CD4-positive, alpha-beta T cell treated with Interleukin-15 for 4 hours (primary cell): Measurements from ENCODE around the gene TMEM231.
"Not testable (repeated sequence)": the region's sequence is repeated elsewhere in the genome, so short reads cannot be mapped to it uniquely, and the experiment has no call there.

Experiments used
- DNase-seq: peaks from one replicate; pipeline ENCODE4 v3.0.0-alpha.2; 2020; ENCODE audit warnings: low spot score

Gene TMEM231

DNA sequence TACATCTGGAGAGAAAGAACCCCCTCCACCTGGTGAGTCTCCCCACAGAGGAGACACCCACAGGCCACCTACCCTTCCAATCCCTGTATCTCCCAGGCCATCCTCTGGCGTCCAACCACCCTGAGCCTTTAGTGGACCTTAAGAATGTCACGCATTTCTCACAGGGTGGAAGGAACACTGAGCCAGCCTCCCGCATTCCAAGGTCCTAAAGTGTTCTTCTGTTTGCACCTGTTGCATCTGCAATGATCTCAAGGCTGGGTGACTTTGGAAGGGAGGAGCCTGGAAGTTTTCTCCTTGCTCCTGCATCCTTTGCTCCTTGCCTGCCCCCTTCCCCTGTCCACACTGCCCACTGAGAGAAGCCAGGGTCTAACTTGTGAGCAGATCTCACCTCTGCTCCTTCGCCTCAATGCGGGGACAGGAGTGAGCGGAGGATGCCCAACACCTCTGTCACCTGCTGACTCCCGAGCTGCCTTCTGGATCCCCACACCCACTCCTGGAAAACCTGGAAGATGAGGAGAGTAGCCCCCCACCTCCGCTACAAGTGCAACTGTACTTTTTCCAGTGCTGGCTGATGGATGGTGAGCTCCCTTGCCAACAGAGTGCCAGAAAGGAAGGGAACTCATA is 23.8 kb downstream of the TMEM231 start:
- no peak for DNase-seq

DNA sequence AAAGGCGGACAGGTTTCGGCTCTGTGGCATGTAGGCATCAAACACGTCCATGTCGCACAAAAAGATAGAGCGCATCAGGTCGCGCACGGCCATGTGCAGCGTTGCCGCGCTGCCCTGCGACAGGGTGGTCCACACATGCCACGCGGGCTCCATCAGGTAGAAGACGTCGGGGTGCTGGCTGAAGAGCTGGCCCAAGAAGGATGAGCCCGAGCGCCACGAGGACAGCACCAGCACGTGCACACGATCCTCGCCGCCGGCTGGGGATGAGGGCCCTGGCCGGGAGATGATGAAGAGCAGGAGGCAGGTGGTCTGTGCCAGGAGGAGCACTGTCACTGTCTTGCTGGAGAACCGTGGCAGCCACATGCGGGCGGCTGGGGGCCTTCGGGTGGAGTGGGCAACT is 26.1 kb downstream of the TMEM231 start:
- no peak for DNase-seq

DNA sequence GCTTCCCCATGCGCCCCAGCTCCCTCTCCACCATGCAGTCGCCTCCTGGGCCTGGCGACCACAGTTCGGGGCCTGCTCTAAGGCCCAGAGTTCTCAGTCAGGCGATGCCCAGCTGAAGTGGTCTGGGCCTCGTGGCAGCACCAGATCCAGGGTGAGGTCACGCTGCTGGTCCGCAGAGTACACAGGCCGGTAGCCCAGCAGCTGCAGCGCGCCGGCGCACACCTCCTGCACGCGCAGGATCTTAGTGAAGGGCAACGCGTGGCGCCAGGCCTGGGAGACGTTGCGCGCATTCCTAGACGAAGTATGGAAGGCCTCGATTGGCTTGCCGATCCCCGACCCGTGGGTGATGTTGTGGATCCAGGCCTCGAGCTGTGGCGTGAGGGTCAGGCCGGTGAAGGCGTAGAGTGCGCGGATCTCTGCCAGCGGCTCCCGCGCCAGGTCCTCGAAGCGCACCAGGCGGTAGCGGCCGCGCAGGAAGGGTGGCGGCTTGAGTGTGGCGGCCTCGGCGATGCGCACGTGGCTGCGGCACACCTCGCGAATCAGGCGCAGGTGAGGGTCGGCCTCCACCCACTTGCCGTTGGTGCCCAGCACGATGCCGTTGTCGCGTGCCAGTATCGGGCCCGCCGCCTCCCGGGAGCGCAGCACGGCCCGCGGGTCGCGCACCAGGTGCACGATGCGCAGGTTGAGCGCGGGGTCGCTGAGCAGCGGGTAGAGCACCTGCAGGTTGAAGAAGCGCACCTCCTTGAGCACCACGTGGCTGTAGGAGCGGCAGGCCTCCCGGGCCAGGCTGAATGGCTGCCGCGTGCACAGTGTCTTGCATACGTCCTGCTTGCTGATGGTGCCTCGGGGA is 26.8 kb downstream of the TMEM231 start:
- DNase-seq: no peak

DNA sequence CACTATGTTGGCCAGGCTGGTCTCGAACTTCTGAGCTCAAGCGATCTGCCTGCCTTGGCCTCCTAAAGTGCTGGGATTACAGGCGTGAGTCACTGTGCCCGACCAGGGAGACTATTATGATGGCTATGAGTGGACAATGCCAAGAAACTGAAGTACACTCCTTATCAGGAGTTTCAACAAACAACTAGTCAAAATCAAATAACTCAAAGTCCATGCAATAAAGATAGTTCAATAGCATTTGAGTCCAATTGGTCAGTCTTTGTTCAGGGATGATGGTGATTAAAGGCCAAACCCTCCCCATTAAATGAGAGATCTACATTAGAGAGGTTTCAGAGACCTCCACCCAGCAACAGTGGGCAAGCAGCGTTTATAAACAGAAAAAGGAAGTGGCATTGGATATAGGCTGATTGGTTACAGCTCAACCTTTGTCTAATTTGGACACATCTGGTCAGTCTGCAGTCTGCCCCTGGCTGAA is 28.2 kb downstream of the TMEM231 start:
- DNase-seq: no peak

DNA sequence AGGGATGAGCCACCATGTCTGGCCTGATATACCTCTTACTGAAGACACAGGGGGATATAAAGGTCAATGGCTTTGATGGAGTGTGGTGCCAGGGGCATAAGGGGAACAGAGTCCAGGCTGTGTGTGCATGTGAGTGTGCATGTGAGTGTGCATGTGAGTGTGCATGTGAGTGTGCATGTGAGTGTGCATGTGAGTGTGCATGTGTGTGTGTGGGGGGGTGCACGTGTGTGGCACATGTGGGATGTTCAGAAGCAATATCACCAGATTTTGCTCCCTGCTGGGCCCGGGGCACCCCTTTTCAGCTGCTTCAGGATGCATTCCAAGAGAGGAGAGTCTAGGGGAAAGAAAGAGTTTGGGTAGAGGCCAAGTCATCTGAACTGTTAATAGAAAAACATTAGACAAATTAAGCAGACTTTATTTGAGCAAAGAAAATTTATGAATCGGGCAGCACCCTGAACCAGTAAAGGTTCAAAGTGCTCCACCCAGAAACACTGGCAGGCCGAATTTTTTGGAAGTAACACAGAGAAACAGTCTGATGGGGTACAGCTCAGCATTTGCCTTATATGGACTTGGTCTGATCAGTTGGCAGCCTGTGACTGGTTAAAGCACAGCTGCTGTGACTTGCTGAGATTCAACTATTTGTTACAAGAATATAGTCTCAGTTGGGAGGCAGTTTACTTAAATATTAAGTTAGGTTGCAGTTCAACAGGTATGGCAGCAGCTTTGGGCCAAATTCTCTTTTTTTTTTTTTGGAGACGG is 29.8 kb downstream of the TMEM231 start:
- no peak for DNase-seq

DNA sequence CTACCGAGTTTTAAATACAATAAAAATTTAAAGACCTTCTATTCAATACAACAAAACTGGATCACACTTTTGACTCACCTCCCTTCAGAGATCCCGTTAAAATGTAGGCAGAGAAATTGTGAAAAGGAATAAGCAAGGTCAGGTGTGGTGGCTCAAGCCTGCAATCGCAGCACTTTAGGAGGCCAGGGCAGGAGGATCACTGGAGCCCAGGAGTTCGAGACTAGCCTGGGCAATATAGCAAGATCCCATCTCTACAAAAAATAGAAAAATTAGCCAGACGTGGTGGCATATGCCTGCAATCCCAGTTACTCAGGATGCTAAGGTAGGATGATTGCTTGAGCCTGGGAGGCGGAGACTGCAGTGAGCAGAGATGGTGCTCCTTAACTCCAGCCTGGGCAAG is 36.9 kb downstream of the TMEM231 start:
- no peak for DNase-seq

DNA sequence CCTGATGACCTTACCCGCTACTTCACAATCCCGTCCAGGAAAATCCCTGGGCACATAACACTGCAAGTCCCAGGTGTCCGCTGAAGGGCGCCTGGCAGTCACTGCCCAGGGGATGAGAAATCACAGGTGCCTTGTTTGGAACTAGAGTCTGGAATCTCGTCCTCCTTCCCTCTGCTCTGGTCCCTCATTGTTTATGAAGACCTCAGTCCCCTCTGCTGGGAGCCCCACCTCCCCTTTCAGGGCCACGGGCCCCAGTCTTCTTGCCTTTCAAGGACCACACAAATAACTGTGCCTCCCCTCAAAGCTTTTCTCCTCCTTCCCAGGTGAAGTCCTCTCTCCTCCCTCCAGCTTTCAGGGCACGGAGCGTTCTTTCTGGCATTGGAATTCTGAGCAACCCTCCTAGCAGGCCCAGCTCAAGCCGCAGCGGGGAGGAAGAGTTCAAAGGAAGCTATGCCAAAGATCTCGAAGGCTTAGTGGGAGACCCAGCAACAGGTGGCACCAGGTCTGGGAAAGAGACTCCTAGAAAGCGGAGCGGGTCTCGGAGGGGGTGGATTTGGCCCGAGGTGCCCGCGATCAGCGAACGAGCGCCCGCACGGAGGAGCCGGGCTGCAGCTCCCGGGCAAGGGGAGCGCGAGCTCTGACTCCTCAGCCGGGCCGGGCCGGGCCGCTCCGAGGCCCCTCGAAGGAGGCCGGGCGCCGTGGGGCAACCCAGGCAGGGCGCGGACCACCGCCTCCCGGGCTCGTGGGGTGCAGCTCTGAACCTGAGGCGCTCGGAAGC is 39.7 kb downstream of the TMEM231 start:
- DNase-seq: peak; percentile 10

DNA sequence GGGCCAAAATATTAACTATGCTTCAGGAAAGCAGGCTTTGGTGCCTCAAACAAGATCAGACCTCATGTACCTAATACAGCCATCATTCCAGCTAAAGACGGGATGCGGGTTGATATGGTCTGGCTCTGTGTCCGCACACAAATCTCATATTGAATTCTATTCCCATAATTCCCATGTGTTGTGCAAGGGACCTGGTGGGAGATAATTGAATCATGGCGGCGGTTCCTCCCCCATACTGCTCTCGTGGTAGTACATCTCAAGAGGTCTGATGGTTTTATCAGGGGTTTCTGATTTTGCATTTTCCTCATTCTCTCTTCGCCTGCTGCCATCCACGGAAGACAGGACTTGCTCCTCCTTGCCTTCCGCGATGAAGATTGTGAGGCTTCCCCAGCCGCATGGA is 41.8 kb downstream of the TMEM231 start:
- DNase-seq: no peak

DNA sequence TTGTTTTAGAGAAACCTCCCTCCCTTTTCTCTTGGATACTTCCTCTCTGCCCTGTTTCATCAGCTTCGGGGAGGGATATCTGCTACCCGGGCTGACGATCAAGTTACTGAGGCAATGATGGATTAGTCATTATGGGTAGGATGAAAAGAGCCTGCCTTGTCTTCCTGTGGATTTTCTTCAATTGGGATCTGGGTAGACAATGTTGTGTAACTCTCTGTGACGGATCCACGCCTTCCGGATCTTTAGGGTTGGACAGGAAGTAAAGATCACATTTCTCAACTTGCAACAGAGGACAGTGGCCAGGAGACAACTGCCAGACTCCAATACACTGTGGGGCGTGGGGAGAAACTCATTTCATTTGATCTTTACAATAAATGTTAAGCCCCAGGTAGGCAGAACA is 49.5 kb downstream of the TMEM231 start:
- no peak for DNase-seq

DNA sequence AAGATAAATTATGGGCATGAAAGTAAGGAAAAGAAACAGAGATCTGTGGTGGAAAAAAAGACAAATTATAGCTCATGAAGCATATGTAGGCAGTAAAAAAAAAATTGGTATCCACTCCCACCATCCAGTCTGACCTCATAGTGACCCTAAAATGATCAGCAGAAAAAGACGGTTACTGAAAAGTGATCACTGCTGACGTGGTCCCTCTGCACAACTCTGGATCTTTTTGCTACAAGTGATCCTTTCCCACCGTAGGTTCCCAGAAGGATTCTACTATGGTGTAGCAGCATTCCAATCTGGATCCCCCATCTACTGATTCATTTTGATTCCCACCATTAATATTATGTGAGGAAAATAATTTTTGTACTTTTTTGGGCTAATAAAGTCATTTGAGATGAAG is 49.9 kb downstream of the TMEM231 start:
- DNase-seq: no peak

DNA sequence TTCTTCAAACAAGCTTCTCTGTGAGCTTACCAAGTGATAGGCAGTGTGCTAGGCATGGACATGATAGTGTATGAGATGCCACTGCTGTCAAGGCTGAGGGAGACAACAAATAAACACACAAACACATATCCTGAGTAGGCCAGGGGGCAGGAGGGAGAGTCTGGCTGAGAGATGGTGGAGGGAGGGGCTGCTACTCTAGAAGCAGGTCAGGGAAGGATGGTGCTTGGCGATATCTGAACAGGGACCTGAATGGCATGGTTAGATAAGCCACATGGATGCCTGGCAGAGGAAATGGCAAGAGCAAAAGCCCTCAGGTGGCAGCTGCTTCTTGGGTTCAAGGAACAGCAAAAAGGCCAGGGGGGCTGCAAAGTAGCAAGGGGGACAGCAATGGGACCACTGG is 52.3 kb downstream of the TMEM231 start:
- DNase-seq: no peak

DNA sequence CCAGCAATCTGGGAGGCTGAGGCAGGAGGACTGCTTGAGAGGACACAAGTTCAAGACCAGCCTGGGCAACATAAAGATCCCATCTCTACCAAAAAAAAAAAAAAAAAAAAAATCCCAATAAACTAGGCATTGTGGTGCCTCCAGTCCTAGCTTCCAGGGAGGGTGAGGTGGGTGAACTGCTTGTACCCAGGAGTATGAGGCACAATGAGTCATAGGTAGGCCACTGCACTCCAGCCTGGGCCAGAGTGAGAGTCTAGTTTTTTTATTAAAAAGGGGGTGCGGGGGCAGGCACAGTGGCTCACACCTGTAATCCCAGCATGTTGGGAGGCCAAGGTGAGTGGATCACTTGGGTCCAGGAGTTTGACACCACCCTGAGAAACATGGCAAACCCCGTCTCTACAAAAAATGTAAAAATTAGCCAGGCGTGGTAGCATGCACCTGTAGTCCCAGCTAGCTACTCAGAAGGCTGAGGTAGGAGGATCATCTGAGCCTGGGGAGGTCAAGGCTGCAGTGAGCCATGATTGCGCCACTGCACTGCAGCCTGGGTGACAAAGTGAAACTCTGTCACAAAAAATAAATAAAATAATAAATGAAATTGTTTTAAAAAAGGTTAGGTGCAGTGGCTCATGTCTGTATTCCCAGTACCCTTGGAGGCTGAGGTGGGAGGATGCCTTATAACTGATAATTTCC is 53.0 kb downstream of the TMEM231 start:
- DNase-seq: no peak

DNA sequence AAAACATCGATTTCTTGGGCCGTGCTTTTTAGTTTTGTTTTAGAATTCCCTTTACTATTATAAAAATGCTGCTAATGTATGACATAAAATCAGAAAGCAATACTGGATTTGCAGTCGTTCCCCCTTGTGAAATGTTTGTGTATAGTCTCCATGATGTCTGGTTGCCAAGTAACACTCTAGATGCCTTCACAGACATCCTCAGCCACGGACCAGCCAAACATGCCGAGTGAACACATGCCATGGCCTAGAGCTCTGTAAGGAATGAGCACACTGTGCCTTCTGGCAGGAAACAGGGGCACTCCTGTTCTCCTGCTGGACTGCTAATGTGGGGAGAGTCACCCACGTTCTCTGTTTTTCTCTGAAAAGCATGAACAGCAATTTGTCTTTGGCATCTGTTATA is 54.2 kb downstream of the TMEM231 start:
- DNase-seq: not testable (repeated sequence)

DNA sequence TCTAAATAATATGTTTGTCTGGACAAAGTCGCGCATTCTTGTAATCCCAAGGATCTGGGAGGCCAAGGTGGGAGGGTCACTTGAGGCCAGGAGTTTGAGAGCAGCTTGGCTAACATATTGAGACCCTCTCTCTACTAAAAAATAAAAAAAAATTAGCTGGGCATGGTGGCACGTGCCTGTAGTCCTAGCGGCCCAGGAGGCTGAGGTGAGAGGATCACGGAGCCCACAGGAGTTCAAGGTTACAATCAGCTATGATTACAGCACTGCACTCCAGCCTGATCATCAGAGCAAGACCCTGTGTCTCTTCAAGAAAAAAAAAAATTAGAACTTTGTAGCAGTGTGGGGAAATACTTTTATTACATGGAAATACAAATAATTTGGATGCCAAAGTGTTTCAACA is 54.7 kb downstream of the TMEM231 start:
- DNase-seq: no peak

DNA sequence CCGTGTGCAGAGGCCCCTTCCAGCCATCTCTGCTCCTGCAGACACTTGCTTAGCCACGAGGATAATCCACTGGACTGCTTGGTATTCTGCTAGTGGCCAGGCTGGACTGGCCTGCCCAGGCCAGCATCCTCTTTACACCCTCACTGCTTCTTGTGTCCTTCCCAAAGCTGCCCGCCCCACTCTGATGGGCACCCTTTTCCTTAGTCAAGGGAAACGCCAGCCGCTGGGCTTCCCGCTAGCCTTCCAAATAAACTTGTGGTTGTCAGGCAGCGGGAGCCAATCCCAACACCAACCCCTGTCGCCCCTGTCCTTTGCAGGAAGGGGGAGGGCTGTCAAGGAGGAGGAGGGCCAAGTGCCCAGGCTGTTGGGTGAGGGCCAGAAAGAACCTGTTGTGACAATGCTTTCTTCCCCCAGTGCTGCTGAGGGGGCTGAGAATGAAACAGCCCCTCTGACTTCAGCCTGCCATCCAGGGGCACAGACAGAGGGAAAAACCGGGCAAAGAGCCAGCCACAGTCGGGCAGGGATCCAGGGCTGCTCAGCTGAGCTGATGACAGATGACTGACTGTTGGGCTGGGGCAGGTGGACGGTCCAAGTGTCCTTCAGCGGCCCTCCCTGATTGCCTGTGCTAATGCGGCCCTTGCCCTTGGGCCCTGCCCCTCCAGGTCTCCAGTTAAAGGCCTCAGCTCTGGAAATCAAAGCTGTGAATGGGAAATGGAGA is 57.3 kb downstream of the TMEM231 start:
- DNase-seq: not testable (repeated sequence)

DNA sequence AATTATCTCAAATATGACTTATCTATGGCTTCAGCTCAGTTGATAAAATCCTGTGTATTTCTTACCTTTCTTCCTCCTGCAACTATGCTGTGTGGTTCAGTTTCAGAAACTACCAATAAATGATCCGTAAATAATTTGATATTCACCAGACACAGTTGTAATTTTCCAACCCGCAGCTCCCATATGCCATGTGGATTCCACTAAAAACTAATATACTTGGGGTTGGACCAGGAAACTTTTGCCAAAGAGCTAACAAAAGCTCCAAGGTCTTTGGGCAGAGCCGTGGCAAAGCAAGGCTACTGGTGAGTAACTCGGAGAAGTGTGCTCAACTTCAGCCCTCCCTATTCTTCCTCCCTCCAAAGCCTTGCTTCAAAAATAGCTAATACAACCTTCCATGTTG is 58.5 kb downstream of the TMEM231 start:
- no peak for DNase-seq

DNA sequence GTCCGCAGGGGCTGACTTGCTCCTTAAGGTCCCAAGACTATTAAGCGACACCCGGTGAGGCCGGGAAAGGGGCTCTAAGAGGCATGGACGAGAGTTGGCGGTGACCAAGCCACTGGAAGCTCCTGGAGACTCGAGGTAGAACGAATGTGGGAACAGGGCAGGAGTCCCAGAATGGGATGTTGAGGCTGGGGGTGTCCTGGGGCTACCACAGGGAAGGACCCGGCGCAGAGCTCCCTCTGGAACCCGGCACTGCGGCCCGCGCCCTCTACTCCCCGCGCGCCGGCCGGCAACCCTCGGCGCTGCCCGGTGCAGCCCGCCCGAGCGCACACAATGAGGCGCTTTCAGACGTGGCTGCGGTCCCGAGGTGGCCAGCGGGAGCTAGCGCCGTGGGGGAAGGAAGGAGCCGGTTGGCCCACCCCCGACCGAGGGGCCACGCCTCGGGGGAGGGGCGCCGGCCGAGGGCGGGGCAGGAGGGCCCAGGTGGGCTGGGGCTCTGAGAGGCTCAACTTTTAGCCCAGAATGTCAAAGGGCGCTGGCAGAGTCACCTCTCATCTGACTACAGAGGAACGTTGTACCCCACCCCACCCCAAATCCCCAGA is 60.9 kb downstream of the TMEM231 start, which contains the start of gene CHST6:
Gene CHST6, minus strand, starts transcription at position 366 of the 599 bp plus-strand sequence. CDS start 15,613 bp downstream, outside the sequence.
- DNase-seq: no peak

DNA sequence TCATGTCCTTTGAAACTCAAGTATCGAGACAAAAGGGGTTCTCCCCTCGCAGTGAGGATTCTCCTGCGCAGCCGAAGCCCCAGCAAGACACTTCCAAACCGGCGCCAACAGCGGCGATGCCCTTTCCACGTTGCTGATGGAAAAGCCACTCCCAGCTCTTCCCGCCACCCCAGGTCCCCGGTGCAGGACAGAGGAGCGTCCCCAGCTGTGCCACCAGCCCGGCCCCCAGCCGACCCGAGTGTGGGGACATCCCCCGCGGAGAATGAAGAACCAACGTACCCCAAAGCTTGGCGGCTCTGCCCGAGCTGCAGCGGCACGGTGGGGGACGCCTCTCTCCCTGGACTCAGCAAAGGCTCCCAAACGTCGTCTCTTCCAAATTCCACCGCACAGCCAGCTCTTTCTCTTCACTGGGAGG is 61.4 kb downstream of the TMEM231 start:
- no peak for DNase-seq

DNA sequence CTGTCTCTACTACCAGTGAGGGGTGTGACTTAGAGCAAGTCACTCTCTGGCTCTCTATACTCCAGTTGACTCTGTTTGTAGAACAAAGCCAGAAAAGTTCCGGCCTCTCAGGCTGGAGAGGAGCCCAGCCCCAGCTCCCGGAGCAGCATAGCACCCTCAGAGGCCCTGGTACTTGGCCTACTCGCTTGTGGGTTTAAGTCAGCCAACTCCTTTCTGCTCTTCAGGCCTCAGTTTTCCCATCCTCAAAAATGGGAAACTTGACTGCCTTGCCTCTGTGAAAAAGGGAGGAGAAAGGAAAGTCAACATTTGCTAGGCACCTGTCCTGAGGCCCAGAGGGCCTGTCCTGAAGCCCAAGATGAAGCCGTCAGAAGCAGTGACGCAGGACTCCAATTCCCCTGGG is 61.9 kb downstream of the TMEM231 start:
- DNase-seq: no peak

DNA sequence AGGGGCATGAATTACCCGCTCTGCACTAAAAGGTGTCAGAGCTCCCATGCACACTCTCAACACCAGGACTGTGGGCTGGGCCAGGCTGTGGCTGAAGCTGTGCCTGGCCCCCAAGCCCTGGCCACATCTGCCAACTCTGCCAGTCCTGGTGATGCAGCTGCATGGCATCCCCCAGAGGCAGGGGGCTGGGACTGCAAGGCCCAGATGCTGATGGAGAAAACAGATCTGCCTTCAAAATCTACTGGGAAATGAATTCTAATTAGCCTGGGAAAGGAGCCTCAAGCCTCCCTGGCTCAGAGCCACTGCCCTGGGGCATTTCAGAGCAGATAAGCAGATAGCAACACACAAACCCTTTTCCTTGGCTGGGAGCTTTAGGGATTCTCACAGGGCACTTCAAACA is 64.2 kb downstream of the TMEM231 start:
- DNase-seq: no peak
